ENCODE data around the gene LPCAT2.

LPCAT2 gene

GRCh38 chr16:55570159-55570558 is 61.3 kb downstream of the LPCAT2 start:
- DNase-seq (ENCODE audit: extremely low spot score) = no peak
- ChIA-PET CTCF (no interaction called here), POLR2A (no interaction called here)
- no peak for TF ChIP-seq CTCF (IDR thresholded peaks at IDR 0.05; ENCODE audit: control extremely low read depth, extremely low read depth, low read depth, missing control alignments)

GRCh38 chr16:55571191-55571897 is 62.5 kb downstream of the LPCAT2 start:
- peak; percentile 1 for TF ChIP-seq CTCF (IDR thresholded peaks at IDR 0.05; ENCODE audit: control extremely low read depth, extremely low read depth, low read depth, missing control alignments)
- POLR2A ChIA-PET = no interaction called here
- CTCF ChIA-PET = interaction anchor here (1.5 kb wide), 1 partner anchor 10 kb away, joined by 4 read pairs; no protein-coding TSS in a partner anchor
- no peak for DNase-seq (ENCODE audit: extremely low spot score)

- TF ChIP-seq CTCF (IDR thresholded peaks at IDR 0.05; ENCODE audit: control extremely low read depth, extremely low read depth, low read depth, missing control alignments) = no peak
- ChIA-PET POLR2A (no interaction called here), CTCF (no interaction called here)
- DNase-seq (ENCODE audit: extremely low spot score) = no peak
These were observed 63.6 kb downstream of the LPCAT2 start for GRCh38 chr16:55572439-55572838.

- CTCF ChIA-PET = interaction anchor here (1.1 to 2.0 kb wide), 5 partner anchors 8 to 110 kb away, joined by 3 to 5 read pairs (median 4); partner anchors contain the start of gene CAPNS2
- DNase-seq (ENCODE audit: extremely low spot score) = no peak
- no peak for TF ChIP-seq CTCF (IDR thresholded peaks at IDR 0.05; ENCODE audit: control extremely low read depth, extremely low read depth, low read depth, missing control alignments)
- POLR2A ChIA-PET = no interaction called here
These were observed 65.9 kb downstream of the LPCAT2 start for GRCh38 chr16:55574811-55575210.

- no peak for TF ChIP-seq CTCF (IDR thresholded peaks at IDR 0.05; ENCODE audit: control extremely low read depth, extremely low read depth, low read depth, missing control alignments)
- ChIA-PET CTCF (interaction anchor here (1.1 to 2.0 kb wide), 4 partner anchors 8 to 111 kb away, joined by 3 to 5 read pairs (median 4); partner anchors contain the start of gene CAPNS2), POLR2A (no interaction called here)
- no peak for DNase-seq (ENCODE audit: extremely low spot score)
These were observed 66.6 kb downstream of the LPCAT2 start for GRCh38 chr16:55575496-55575895.

- no peak for DNase-seq (ENCODE audit: extremely low spot score)
- ChIA-PET POLR2A (no interaction called here), CTCF (no interaction called here)
- no peak for TF ChIP-seq CTCF (IDR thresholded peaks at IDR 0.05; ENCODE audit: control extremely low read depth, extremely low read depth, low read depth, missing control alignments)
These were observed 67.5 kb downstream of the LPCAT2 start for GRCh38 chr16:55576384-55576783.
